NCI-H345 treated with DMSO at 0.1 percent for 48 hours (cell line): ENCODE measurements around the gene AGMO.

Experiments used
- DNase-seq: peaks from one replicate; lab custom pipeline; 2025; ENCODE audit not compliant: unreplicated experiment; lab: John Stamatoyannopoulos, UW

AGMO gene

GRCh38 chr7:15159261-15159660, 402.6 kb downstream of the AGMO start:
- no peak for DNase-seq

- no peak for DNase-seq
Observed at GRCh38 chr7:15158141-15158810, 403.5 kb downstream of the AGMO start.
